ENCODE measurements around the gene NFIB.

The NFIB gene

GRCh38 chr9:14139287-14139686 lies 174.7 kb downstream of the NFIB start:
- no peak for DNase-seq

GRCh38 chr9:14136646-14137370 lies 177.1 kb downstream of the NFIB start:
- DNase-seq = no peak

DNA sequence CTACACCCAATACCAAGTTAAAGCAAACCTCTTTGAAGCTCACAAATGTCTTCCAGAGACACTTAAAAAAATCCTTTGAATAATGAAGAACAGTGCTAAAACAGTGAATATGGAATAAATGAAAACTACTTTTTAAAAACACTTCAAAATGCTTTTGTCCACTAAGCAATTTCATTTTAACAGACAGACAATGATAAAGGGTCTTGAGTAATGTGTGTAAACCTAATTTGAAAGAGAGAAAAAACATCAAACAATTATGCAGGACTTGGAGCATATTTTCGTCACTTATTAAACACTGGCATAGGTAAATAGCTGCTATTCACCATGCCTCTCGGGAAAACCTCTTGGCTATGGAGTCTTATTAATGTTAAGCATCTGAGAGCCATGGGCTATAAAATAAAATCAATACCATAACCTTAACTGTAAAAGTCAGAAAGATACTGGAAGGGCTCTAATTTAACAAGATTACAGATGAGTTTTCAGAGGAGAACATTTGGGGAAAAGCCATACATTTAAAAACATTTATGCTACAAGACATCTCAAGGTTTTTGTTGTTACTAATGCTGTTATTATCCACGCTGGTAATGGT lies 177.8 kb downstream of the NFIB start:
- no peak for DNase-seq

DNA sequence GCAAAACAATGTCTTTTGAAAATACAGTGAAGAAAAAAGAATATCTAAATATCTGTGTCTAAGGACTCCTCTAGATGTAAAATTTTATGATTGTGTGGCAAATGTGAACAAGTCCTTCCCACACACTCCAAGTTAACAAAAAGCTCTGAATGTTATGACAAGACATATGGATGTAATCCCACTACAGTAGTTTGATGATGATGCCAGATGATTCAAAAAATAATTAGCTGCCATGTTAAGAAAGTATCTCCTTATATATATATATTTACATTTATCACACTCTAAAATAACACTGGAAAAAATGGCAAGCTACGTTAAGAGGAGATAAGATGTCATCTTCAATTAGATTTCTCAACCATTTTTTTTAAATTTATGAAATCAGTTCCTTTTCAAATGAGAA lies 178.5 kb downstream of the NFIB start:
- DNase-seq = no peak

- no peak for DNase-seq
Observed at GRCh38 chr9:14133394-14133793, 180.5 kb downstream of the NFIB start.

GRCh38 chr9:14132775-14133174 lies 181.2 kb downstream of the NFIB start:
- DNase-seq = no peak

- peak; percentile 60 for DNase-seq
Observed at GRCh38 chr9:14131356-14132088, 182.4 kb downstream of the NFIB start.

GRCh38 chr9:14127656-14128055 lies 186.3 kb downstream of the NFIB start:
- DNase-seq = no peak

DNA sequence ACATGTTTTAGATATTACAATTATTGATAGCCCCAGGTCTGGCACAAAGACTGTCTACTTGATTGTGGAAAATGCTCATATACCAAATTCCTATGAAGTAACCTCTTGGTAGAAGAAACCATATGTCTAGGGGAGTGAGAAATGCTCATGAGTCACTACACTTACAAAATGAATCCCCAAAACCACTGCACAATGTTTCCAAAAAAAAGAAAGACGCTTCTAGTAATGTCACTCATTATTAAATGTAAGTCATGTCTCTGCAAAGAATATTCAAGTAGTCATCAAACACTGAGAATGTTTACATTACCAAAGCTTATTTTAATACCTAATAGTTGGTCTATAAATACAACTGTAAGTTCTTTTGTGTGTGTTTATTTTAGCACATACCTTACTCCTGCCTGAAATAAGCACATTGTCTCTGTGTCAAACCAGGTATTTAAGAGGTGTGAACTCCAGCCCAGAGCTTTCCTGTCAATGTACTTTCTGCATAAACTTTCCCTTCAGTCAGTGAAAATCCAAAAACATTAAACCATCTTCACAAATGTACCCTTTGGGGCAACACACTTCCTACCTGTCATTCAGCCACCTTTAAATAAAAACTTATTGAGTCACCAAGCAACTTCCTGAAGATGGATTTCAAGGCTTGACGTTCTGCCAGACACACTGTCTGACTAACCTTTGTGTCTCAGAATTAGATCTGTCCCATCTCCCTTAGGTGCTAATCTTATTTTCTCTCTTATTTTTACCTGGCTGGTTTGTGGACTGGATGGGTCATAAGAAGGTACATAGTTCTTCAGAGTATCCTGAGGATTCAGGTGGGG lies 194.0 kb downstream of the NFIB start:
- DNase-seq = no peak

DNA sequence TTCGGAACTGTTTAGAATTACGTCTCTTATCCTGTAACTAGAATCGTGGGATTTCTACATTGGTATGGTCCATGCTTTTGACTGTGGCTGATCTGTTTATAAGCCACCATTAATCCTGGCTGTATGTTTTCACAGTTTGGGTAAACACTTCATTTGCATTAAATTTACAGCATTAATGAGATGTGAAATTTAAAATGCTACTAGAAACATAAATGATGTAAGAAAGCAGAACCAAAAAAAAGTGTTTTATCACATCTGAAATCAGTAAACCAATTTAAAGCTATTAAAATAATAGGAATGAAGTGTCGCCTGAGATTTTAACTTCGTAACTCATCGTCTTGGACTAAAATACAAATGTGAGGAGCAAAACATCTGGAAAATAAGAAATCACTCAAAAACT lies 201.7 kb downstream of the NFIB start:
- no peak for DNase-seq

DNA sequence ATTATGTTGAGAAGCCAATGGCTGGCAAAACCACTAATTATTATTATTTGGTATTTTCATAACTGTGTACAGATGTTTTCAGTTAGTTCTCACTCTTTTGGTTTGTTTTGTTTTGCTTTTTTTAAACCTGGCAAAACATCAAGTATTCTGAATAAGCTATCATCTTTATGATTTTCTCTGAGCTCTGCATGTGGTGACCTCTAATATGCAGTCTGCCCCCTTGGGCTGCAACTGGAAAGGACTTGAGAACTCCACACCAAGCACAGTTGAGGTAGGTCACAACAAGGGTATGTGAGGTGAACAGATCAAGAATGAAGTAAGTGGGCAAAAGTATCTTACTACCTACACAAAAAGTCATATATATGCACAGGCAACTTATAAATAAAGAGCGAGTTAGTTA lies 202.2 kb downstream of the NFIB start:
- DNase-seq = no peak

GRCh38 chr9:14107977-14108376 lies 206.0 kb downstream of the NFIB start:
- DNase-seq = no peak

DNA sequence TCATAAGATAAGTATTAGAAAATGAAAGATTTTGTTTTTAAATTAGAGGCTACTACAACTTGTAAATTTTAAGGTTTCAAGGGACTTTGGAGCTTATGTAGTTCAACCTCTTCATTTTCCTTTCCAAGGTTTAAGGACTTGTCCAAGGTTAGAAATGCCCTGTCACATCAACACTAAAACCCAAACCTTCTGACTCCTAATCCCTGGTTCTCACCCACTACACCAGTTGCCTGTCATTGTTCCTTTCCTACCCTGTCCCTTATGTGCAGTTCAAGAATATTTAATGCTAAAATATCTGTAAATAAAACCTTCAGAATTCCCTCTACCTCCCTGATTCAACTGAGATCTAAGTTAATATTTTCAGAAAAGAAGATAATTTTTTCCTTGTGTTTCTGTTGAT lies 206.4 kb downstream of the NFIB start:
- DNase-seq = no peak

GRCh38 chr9:14106699-14107098 lies 207.2 kb downstream of the NFIB start:
- DNase-seq = no peak

- DNase-seq = no peak
Observed at GRCh38 chr9:14104496-14104895, 209.4 kb downstream of the NFIB start.

GRCh38 chr9:14103115-14103514 lies 210.8 kb downstream of the NFIB start:
- no peak for DNase-seq

- DNase-seq = no peak
Observed at GRCh38 chr9:14099737-14100136, 214.2 kb downstream of the NFIB start.

GRCh38 chr9:14098486-14099180 lies 215.3 kb downstream of the NFIB start:
- DNase-seq = no peak

DNA sequence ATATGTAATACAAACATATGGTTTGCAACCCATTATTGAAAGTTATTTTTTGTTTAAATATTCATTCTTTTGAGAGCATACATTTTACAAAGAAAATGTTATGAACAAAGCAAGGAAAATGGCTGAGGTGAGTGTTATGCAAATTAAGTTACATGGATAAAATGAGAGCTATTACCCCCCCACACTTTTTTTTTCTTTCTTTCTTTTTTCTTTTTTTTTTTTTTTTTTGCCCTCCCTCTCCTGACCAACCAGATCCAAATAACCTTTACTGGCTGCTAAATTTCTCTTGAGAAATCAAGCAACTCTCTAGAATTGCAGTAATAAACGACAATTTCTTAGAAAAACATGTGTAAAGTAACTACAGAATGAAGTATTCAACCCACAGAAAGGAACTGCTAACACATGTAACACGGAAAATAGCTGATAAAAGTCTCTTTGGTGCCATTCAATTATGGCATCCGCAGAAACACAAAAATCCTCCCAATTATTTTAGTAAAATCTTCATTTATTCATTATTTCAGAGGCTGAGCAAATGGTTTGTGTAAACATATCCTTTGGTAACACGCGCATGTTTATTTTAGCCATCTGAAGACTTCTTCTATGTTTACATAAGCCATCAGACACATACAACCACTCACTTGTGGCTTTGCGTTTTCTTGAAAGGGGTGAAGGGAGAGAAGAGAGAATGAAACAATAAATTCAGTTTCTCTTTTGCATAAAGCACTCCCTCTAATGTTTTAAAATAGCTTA lies 216.1 kb downstream of the NFIB start:
- DNase-seq = no peak

- DNase-seq = no peak
Observed at GRCh38 chr9:14097215-14097614, 216.7 kb downstream of the NFIB start.

DNA sequence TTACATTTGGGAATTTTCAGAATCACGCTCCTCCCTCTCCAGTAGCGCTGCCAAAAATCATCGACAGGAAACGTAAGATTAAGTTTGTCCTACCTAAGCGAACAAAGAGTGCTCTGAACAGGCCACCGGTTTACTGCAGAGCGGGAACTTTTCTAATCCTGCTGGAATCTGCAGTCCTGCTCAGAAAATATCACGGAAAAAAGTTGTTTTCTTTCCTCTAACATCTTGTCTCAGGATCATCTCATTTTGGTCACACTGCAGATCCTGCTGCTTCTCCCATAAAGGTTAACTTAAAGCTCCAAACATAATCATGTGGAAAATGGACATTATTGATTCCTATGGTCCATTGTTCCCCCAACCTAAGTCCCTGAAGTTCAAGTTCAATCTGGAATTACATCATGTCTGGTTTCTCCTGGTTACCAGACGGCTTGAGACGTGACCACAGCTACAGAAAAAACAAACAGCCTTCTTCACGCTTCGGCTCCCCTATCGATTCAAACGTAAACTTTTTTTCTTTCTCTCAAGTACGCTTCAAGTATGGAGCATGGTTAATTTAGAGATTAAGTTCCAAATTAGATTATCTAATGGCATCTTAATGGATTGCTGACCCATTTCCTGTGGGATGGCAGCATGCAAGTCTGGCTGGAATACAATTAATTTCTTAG lies 217.6 kb downstream of the NFIB start:
- peak; percentile 37 for DNase-seq

Measured in SHP77 treated with DMSO at 0.1 percent for 48 hours (cell line).